ENCODE results near the gene GTPBP1. TPM values are rescaled to one million over a fixed set of nuclear protein-coding genes. Genes with fewer than 3 reads are reported as not detected.

The GTPBP1 gene
- total and polyA plus RNA-seq, 2 of the 13 experiments (the other 11 are each of a cell fraction or from before 2014, with no cell fraction given): 22.3 to 27.0 TPM

GRCh38 chr22:38755155-38755910 lies 49.6 kb downstream of the GTPBP1 start (continued):
- TF ChIP-seq PLSCR1 (CRISPR knock-in tag; IDR thresholded peaks at IDR 0.05; ENCODE audit: borderline replicate concordance) (no peak), ZNF343 (CRISPR knock-in tag; IDR thresholded peaks at IDR 0.05) (peak; percentile 51; the same call in 1 of the 2 replicates), ZNF768 (CRISPR knock-in tag; IDR thresholded peaks at IDR 0.05) (peak; percentile 96), ZBTB7A (CRISPR knock-in tag; IDR thresholded peaks at IDR 0.05) (peak; percentile 68; the same call in 1 of the 2 replicates), ZNF564 (CRISPR knock-in tag; IDR thresholded peaks at IDR 0.05) (peak; percentile 31; the same call in 1 of the 2 replicates), GMEB1 (CRISPR knock-in tag; IDR thresholded peaks at IDR 0.05; ENCODE audit: borderline replicate concordance) (no peak), ATM (IDR thresholded peaks at IDR 0.05; ENCODE audit: borderline replicate concordance) (no peak), ZBTB25 (CRISPR knock-in tag; IDR thresholded peaks at IDR 0.05) (no peak), TEAD3 (CRISPR knock-in tag; optimal IDR thresholded peaks at IDR 0.05; ENCODE audit: borderline replicate concordance) (no peak), KAT2B (IDR thresholded peaks at IDR 0.05; ENCODE audit: borderline replicate concordance, low read depth, low read length) (no peak), ZNF317 (CRISPR knock-in tag; IDR thresholded peaks at IDR 0.05) (peak; percentile 65; the same call in 1 of the 2 replicates), RORA (CRISPR knock-in tag; IDR thresholded peaks at IDR 0.05) (no peak), RBAK (CRISPR knock-in tag; IDR thresholded peaks at IDR 0.05) (no peak), ZNF7 (CRISPR knock-in tag; IDR thresholded peaks at IDR 0.05) (no peak), RFX5 (IDR thresholded peaks at IDR 0.05; ENCODE audit: low read depth, low read length) (0 out of 2 replicates have a peak, but pooled peaks have one; percentile 16), ZNF33A (CRISPR knock-in tag; IDR thresholded peaks at IDR 0.05; ENCODE audit: borderline replicate concordance) (no peak), PHF21A (CRISPR knock-in tag; IDR thresholded peaks at IDR 0.05) (peak; percentile 71), JUND (CRISPR knock-in tag; IDR thresholded peaks at IDR 0.05) (peak; percentile 79; the same call in 1 of the 2 replicates), NFAT5 (CRISPR knock-in tag; IDR thresholded peaks at IDR 0.05) (no peak)
